SJSA1 (cell line): ENCODE measurements around the gene LIMS1. TPM values are rescaled to one million over a fixed set of nuclear protein-coding genes. Genes with fewer than 3 reads are reported as not detected.
"Not testable (repeated sequence)": the region's sequence is repeated elsewhere in the genome, so short reads cannot be mapped to it uniquely, and the experiment has no call there.

ENCODE experiments used
- DNase-seq, 2 experiments: peaks; one replicate each; pipeline ENCODE4 v3.0.0-alpha.2; 2015 to 2020; ENCODE audit warnings: low spot score in 2 of 2, low read depth in 1 of 2
- H3K27ac ChIP-seq: fragments of 250-450 bp; sonication (Bioruptor Pico); 2 replicates; pipeline ENCODE4 v1.5.1; 2020; ENCODE audit warnings: mild to moderate bottlenecking, moderate library complexity
- H3K27me3 ChIP-seq: fragments of 250-450 bp; sonication (Bioruptor Pico); replicated peaks from 2 replicates; pipeline ENCODE4 v1.5.1; 2020; ENCODE audit warnings: mild to moderate bottlenecking, moderate library complexity
- H3K36me3 ChIP-seq: fragments of 250-450 bp; sonication (Bioruptor Pico); 2 replicates; pipeline ENCODE4 v1.5.1; 2020; ENCODE audit warnings: mild to moderate bottlenecking
- H3K4me1 ChIP-seq: fragments of 250-450 bp; sonication (Bioruptor Pico); replicated peaks from 2 replicates; pipeline ENCODE4 v1.6.1; 2021; ENCODE audit warnings: mild to moderate bottlenecking
- H3K4me3 ChIP-seq: fragments of 250-450 bp; sonication (Bioruptor Pico); 2 replicates; pipeline ENCODE4 v1.5.1; 2020; ENCODE audit warnings: mild to moderate bottlenecking
- H3K9me3 ChIP-seq: fragments of 250-450 bp; sonication (Bioruptor Pico); replicated peaks from 2 replicates; pipeline ENCODE4 v1.5.1; 2020; ENCODE audit warnings: mild to moderate bottlenecking
- total RNA-seq: library from RNA; depleted of rRNA; stranded (reverse); fragments of >200 nt; shearing (Covaris generic); gene quantifications from 2 replicates; pipeline ENCODE4 v1.2.3, GENCODE V29; 2014; rRNA removed

The LIMS1 gene
- total RNA-seq, 1 experiment from 2014 or later, result 169 TPM

DNA sequence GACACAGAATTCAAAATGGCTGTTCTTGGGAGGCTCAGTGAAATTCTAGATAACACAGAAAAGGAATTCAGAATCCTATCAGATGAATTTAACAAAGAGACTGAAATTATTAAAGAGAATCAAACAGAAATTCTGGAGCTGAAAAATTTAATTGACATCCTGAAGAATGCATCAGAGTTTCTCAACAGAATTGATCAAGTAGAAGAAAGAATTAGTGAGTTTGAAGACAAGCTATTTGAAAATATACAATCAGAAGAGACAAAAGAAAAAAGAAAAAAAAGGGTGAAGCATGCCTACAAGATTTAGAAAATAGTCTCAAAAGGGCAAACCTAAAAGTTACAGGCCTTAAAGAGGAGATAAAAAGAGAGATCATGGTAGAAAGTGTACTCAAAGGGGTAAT, 173.0 kb downstream of the LIMS1 start:
- no peaks in the 10 kb centered on the region for H3K9me3 ChIP-seq
- H3K4me1 ChIP-seq, result no peaks in the 10 kb centered on the region
- no peak overlapping the region for H3K4me3 ChIP-seq
- no peak overlapping the region for H3K27ac ChIP-seq
- H3K36me3 ChIP-seq, result no peaks in the 10 kb centered on the region
- no peak for DNase-seq
- H3K27me3 ChIP-seq, result no peaks in the 10 kb centered on the region

DNA sequence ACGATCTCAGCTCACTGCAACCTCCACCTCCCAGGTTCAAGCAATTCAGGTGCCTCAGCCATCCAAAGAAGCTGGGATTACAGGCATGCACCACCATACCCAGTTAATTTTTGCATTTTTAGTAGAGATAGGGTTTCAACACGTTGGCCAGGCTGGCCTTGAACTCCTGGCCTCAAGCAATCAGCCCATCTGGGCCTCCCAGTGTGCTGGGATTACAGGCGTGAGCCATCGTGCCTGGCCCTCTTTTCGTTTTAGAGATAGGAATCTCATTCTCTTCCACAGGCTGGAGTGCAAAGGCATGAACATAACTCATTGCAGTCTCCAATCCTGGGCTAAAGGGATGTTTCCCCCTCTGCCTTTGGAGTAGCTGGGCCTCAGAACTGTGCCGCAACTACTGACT, 182.7 kb downstream of the LIMS1 start:
- not testable (repeated sequence) for H3K4me1 ChIP-seq, H3K36me3 ChIP-seq

GRCh38 chr2:108719149-108720044, 185.1 kb downstream of the LIMS1 start, which contains the start of gene RANBP2:
Gene RANBP2 (plus strand): TSS chr2:108719482. CDS start chr2:108719607, 125 bp downstream.
- peaks cover 4% of the 10 kb centered on the region for H3K36me3 ChIP-seq
- H3K4me3 ChIP-seq, result peak within 1 kb of the TSS; percentile 78
- peaks cover 4% of the 10 kb centered on the region for H3K4me1 ChIP-seq
- peak; percentile 92 to 96 for DNase-seq
- peak within 1 kb of the TSS; percentile 76 for H3K27ac ChIP-seq
- H3K27me3 ChIP-seq, result no peaks in the 10 kb centered on the region
- no peaks in the 10 kb centered on the region for H3K9me3 ChIP-seq

More for the DNA sequence above, 182.7 kb downstream of the LIMS1 start:
- not testable (repeated sequence) for H3K4me3 ChIP-seq, H3K27me3 ChIP-seq, H3K9me3 ChIP-seq, DNase-seq, H3K27ac ChIP-seq

- H3K27ac ChIP-seq, H3K9me3 ChIP-seq, DNase-seq, H3K4me1 ChIP-seq, H3K27me3 ChIP-seq, H3K36me3 ChIP-seq, H3K4me3 ChIP-seq: not testable (repeated sequence)
These were observed 191.8 kb downstream of the LIMS1 start for GRCh38 chr2:108726048-108726447.

DNA sequence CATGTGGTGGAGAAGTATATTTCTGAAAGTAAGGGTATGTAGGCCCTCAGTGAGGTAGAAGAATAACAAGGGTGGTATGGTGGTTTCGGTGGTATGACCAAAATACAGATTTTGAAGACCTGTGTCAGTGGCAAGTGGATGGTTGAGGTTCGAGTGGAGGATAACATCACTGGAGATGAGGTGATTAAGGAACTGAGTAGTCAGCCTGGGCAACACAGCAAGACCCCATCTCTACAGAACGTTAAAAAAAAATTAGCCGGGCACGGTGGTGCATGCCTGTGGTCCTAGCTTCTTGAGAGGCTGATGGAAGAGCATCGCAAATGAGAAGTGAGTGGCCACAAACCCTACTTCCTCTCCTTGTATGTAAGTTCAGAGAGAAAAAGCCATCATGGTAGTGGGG, 200.4 kb downstream of the LIMS1 start:
- H3K27ac ChIP-seq, result not testable (repeated sequence)

More for the DNA sequence above, 200.4 kb downstream of the LIMS1 start:
- H3K9me3 ChIP-seq, DNase-seq, H3K27me3 ChIP-seq, H3K36me3 ChIP-seq, H3K4me1 ChIP-seq, H3K4me3 ChIP-seq: not testable (repeated sequence)

Other genes starting within 250 kb of the LIMS1 start
- gene SULT1C2, start 245.6 kb upstream of the LIMS1 start, total RNA-seq, result not detected in 2 replicates
- 0.25 and 1.7 TPM in 2 replicates for gene SULT1C4, start 156.5 kb upstream of the LIMS1 start, total RNA-seq
- 18.6 and 18.8 TPM in 2 replicates for gene GCC2, start 85.3 kb upstream of the LIMS1 start, total RNA-seq
- gene RANBP2, start 185.0 kb downstream of the LIMS1 start, total RNA-seq, result 44.6 and 64.2 TPM in 2 replicates